ENCODE measurements around the gene ARSI.

DNA sequence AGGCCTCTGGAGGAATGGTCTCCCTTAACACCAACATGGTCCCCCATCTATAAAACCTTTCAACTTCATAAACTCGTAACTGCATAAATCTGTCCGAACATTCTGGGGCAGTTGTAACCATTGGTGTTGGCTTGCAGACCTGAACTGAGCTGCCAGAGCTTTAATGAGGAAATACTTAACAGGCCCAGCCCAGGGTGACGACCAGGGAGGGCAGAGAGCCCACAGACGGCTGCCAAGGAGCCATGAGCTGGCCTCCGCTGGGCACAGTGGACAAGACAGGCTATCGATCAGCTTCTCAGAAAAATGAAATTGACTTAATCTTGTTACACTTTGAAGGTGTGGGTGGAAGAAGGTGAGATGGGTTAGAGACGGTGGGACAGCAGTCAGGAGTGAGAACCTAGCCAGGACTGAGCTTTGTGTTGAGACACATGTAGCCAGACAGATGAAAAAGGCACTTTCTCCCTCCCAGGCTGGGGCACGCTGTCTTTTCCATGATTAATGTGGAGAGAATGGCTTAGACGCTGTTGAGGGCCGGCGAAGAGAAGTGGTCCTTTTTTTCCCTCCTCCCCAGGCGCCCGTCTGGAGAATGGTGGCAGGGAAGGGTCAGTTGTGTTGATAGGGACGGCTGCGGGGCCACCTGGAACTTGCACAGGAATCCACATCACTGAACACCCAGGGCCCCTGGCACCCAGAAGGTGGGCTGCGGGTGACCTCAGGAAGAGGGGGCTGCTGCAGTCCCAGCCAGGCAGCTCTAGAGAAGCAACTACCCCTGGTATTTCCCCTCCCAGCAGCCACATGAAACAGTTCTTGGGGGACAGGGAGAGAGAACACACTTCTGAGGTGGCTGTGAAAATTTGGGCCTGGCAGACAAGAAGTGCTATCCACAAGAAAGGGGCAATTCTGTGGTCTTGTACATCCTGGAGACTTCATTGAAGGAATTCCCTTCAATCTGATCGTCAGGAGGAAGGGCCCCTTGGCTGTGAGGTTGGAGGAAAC is 27.5 kb upstream of the ARSI start:
- TF ChIP-seq, protein P1, sequence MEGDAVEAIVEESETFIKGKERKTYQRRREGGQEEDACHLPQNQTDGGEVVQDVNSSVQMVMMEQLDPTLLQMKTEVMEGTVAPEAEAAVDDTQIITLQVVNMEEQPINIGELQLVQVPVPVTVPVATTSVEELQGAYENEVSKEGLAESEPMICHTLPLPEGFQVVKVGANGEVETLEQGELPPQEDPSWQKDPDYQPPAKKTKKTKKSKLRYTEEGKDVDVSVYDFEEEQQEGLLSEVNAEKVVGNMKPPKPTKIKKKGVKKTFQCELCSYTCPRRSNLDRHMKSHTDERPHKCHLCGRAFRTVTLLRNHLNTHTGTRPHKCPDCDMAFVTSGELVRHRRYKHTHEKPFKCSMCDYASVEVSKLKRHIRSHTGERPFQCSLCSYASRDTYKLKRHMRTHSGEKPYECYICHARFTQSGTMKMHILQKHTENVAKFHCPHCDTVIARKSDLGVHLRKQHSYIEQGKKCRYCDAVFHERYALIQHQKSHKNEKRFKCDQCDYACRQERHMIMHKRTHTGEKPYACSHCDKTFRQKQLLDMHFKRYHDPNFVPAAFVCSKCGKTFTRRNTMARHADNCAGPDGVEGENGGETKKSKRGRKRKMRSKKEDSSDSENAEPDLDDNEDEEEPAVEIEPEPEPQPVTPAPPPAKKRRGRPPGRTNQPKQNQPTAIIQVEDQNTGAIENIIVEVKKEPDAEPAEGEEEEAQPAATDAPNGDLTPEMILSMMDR (IDR thresholded peaks at IDR 0.05; ENCODE audit: low read depth, low read length, missing input control) = no peak
- TF ChIP-seq SP1 (IDR thresholded peaks at IDR 0.05) (no peak), JUND (IDR thresholded peaks at IDR 0.05) (no peak), YY1 (IDR thresholded peaks at IDR 0.05) (no peak), RAD21 (IDR thresholded peaks at IDR 0.05) (no peak), GABPA (IDR thresholded peaks at IDR 0.05 in 1 of 2, conservative IDR thresholded peaks at IDR 0.05 in 1 of 2) (no peak), TAF1 (conservative IDR thresholded peaks at IDR 0.05) (no peak), RXRA (IDR thresholded peaks at IDR 0.05) (no peak)
- TF ChIP-seq, protein P2, sequence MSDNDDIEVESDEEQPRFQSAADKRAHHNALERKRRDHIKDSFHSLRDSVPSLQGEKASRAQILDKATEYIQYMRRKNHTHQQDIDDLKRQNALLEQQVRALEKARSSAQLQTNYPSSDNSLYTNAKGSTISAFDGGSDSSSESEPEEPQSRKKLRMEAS (IDR thresholded peaks at IDR 0.05) = no peak
- TF ChIP-seq, protein P3, sequence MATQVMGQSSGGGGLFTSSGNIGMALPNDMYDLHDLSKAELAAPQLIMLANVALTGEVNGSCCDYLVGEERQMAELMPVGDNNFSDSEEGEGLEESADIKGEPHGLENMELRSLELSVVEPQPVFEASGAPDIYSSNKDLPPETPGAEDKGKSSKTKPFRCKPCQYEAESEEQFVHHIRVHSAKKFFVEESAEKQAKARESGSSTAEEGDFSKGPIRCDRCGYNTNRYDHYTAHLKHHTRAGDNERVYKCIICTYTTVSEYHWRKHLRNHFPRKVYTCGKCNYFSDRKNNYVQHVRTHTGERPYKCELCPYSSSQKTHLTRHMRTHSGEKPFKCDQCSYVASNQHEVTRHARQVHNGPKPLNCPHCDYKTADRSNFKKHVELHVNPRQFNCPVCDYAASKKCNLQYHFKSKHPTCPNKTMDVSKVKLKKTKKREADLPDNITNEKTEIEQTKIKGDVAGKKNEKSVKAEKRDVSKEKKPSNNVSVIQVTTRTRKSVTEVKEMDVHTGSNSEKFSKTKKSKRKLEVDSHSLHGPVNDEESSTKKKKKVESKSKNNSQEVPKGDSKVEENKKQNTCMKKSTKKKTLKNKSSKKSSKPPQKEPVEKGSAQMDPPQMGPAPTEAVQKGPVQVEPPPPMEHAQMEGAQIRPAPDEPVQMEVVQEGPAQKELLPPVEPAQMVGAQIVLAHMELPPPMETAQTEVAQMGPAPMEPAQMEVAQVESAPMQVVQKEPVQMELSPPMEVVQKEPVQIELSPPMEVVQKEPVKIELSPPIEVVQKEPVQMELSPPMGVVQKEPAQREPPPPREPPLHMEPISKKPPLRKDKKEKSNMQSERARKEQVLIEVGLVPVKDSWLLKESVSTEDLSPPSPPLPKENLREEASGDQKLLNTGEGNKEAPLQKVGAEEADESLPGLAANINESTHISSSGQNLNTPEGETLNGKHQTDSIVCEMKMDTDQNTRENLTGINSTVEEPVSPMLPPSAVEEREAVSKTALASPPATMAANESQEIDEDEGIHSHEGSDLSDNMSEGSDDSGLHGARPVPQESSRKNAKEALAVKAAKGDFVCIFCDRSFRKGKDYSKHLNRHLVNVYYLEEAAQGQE (IDR thresholded peaks at IDR 0.05) = no peak
- TF ChIP-seq, protein P4, sequence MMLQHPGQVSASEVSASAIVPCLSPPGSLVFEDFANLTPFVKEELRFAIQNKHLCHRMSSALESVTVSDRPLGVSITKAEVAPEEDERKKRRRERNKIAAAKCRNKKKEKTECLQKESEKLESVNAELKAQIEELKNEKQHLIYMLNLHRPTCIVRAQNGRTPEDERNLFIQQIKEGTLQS (IDR thresholded peaks at IDR 0.05) = no peak

Measured in liver (tissue), 3 donors.